ENCODE measurements around the gene FGF22. TPM values are rescaled to one million over a fixed set of nuclear protein-coding genes. Genes with fewer than 3 reads are reported as not detected.

Gene FGF22
- total and polyA plus RNA-seq, 2 of the 8 experiments (the other 6 are each of a cell fraction or from before 2014, with no cell fraction given), result 0.44 to 1.7 TPM

DNA sequence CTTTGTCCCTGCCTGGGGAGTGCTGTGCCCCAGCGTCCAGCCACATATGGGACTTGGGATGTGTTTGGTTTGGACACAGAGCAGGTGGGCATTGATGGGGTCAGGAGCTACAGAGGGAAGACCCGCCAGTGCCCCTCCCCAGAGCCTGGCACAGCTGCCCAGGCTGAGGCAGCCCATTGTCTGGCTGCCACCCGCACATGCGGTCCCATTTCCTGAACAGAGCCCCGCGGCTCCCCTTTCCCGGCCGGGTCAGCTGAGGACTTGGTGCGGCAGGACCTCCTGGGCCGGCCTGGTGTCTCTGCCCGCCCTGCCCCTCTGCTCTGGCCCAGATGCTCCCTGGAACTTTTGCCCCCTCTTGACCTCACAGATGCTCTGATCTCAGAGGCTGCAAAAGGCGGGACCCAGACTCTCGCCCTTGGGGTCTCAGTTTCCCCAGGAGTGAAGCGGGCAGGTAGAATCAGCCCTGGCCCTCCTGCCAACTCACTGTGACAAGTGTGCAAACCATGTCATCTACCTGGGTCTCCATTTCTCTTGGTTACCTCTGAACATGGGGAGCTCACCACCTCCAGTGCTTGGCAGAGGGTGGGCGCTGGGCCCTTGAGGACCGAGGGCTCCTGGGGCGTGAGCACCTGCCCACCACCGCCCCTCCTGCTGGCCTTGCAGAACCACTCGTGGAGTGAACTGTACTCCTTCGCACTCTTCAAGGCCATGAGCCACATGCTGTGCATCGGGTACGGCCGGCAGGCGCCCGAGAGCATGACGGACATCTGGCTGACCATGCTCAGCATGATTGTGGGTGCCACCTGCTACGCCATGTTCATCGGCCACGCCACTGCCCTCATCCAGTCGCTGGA lies 32.2 kb upstream of the FGF22 start:
- Histone ChIP-seq H3K18ac (ENCODE audit: extremely low read depth, low read length) (no peak overlapping the region), H3K4ac (replicated peaks; ENCODE audit: insufficient read length, low read depth, low read length) (no peak overlapping the region), H2AK5ac (ENCODE audit: low read depth, low read length) (no peak overlapping the region), H3K36me3 (ENCODE audit: control insufficient read depth in 2 of 4, insufficient read depth in 4 of 4, low read length in 3 of 4) (no peaks in the 10 kb centered on the region), H3K23ac (ENCODE audit: insufficient read length) (no peak overlapping the region), H3K23me2 (ENCODE audit: low read depth, low read length) (no peaks in the 10 kb centered on the region), H4K5ac (ENCODE audit: insufficient read length, low read depth, low read length) (no peak overlapping the region), H3K79me1 (ENCODE audit: low read depth, low read length) (no peaks in the 10 kb centered on the region; the same call in 1 of the 2 replicates), H3K79me2 (ENCODE audit: control insufficient read depth in 1 of 2, insufficient read depth in 2 of 2, low read length in 2 of 2) (no peaks in the 10 kb centered on the region), H4K20me1 (replicated peaks in 1 of 2; ENCODE audit: control insufficient read depth in 1 of 2, insufficient read depth in 2 of 2, low read length in 2 of 2) (no peaks in the 10 kb centered on the region), H4K8ac (ENCODE audit: extremely low read depth, insufficient read depth, low read length) (no peak overlapping the region), H3K27me3 (replicated peaks in 1 of 4; ENCODE audit: control insufficient read depth in 3 of 4, extremely low read depth in 1 of 4, insufficient read depth in 3 of 4, low read length in 3 of 4) (no peaks in the 10 kb centered on the region), H3K9me3 (ENCODE audit: insufficient read depth in 2 of 2, low read depth in 1 of 2, low read length in 1 of 2) (peaks cover 0 to 18% of the 10 kb centered on the region in 2 experiments; a peak in 1 of 4 replicates), H2BK15ac (ENCODE audit: low read length) (no peak overlapping the region), H2BK5ac (ENCODE audit: low read depth, low read length) (no peak overlapping the region), H3K4me3 (ENCODE audit: extremely low read depth in 1 of 4, insufficient read depth in 2 of 4, low read depth in 3 of 4, low read length in 4 of 4) (no peak overlapping the region), H2AFZ (ENCODE audit: low read length) (no peak overlapping the region), H3K4me2 (ENCODE audit: insufficient read depth in 1 of 2, low read depth in 2 of 2, low read length in 2 of 2) (no peak overlapping the region), H3K14ac (ENCODE audit: insufficient read length) (no peak overlapping the region), H3K27ac (ENCODE audit: low read depth, low read length) (no peak overlapping the region), H3K9ac (replicated peaks in 1 of 4; ENCODE audit: extremely low read depth in 1 of 4, low read depth in 3 of 4, low read length in 3 of 4) (no peak overlapping the region), H4K91ac (replicated peaks; ENCODE audit: insufficient read length, low read length) (peak overlapping the region; percentile 19), H2BK12ac (ENCODE audit: low read depth, low read length) (no peak overlapping the region), H3K56ac (replicated peaks; ENCODE audit: insufficient read length, low read depth, low read length) (no peak overlapping the region), H3K4me1 (replicated peaks in 1 of 4; ENCODE audit: control insufficient read depth in 3 of 4, insufficient read depth in 4 of 4, low read length in 3 of 4) (no peaks in the 10 kb centered on the region), H2BK20ac (ENCODE audit: low read length) (no peak overlapping the region), H2BK120ac (replicated peaks; ENCODE audit: low read depth, low read length) (no peak overlapping the region)
- FAIRE-seq (no peak), DNase-seq (ENCODE audit: low read depth in 1 of 2, low spot score in 2 of 2) (no peak)
- no peak for TF ChIP-seq CBX8 (IDR thresholded peaks at IDR 0.05; ENCODE audit: borderline replicate concordance, low read depth, low read length)
- TF ChIP-seq KDM1A (IDR thresholded peaks at IDR 0.05; ENCODE audit: borderline replicate concordance, low read length), result peak; percentile 75; the same call in 1 of the 2 replicates
- POLR2A ChIA-PET (ENCODE audit: partially characterized antibody), result interaction anchor here (1.0 to 1.5 kb wide), 3 partner anchors 24 to 36 kb away, joined by 3 read pairs; no protein-coding TSS in a partner anchor
- 88% methylated on average over 29 of the region's 30 CpGs; no CpG with 5 or more reads in 1 of the 2 experiments for WGBS, 2 experiments (ENCODE audit: extremely low coverage in 1 of 2, insufficient coverage in 1 of 2, insufficient read length in 1 of 2, insufficient replicate concordance in 2 of 2, low coverage in 1 of 2, low lambda C conversion rate in 2 of 2, missing lambda C conversion rate in 1 of 2)
- CTCF ChIA-PET (ENCODE audit: partially characterized antibody), result interaction anchor here (1.0 to 2.4 kb wide), 6 partner anchors 19 to 97 kb away, joined by 3 to 12 read pairs (median 8); no protein-coding TSS in a partner anchor
